ENCODE data around the gene YAF2.
"Not testable (repeated sequence)": the region's sequence is repeated elsewhere in the genome, so short reads cannot be mapped to it uniquely, and the experiment has no call there.

YAF2 gene

DNA sequence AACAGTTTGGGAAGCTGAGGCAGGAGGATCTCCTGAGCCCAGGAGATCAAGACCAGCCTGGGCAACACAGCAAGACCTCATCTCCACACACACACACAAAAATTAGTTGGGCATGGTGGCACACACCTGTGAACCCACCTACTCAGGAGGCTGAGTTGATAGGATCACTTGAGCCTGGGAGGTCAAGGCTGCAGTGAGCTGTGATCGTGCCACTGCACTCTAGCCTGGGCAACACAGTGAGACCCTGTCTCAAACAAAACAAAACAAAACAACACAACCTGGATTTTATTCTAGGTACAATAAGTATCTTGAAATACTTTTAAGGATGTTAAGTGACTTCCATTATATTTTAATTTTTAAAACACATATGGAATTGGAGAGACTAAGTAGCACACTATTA, 45.8 kb downstream of the YAF2 start:
- DNase-seq, result no peak

GRCh38 chr12:42190376-42190775, 47.7 kb downstream of the YAF2 start:
- no peak for DNase-seq

DNA sequence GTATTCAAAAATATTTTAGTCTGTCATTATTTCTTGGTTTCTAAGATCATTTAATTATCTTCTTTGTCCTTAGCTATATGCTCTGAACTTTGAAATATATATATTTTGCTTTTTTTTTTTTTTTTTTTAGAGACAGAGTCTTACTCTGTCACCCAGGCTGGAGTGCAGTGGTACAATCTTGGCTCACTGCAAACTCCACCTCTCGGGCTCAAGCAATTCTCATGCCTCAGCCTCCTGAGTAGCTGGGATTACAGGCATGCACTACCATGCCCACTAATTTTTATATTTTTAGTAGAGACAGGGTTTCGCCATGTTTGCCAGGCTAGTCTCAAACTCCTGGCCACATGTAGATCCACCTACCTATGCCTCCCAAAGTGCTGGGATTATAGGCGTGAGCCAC, 49.8 kb downstream of the YAF2 start:
- not testable (repeated sequence) for DNase-seq

- DNase-seq, result no peak
Measured at GRCh38 chr12:42187799-42188198, 50.2 kb downstream of the YAF2 start.

DNA sequence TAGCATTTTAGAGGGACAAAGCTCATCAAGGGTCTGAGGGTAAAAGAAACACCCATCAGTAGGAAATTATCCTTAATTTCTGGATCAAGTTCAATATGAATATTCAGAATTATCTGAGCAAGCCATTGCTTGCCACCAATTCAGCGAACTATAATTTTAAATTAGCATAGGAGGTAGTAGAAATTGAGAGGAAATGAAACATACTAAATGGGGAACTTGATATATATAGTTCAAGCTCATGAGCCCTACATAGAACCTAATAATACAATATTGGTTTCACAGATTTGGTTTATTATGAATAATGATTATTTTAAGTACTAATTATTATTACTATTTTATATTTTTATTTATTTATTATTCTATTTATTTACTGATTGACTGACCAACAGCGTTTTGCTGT, 51.3 kb downstream of the YAF2 start:
- no peak for DNase-seq

- DNase-seq, result no peak
Measured at GRCh38 chr12:42182394-42182793, 55.7 kb downstream of the YAF2 start.

- no peak for DNase-seq
Measured at GRCh38 chr12:42180990-42181596, 57.0 kb downstream of the YAF2 start.

DNA sequence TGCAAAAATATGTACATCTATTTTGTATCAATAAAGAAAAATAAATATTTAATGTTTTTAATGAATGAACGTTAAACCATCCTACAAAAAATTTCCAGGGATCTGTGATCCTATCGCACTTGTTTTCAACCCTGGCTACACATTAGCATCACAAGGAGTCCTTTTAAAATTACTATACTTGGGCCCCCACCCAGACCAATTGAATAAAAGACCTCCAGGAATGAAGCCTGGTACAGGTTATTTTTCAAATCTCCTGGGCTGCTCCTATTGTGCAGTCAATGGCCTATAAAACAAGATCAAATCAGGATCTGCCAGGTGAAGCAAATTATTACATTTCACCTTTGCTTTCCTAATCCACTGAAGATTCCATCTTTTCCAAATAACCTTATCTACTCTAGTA, 59.9 kb downstream of the YAF2 start:
- no peak for DNase-seq

DNA sequence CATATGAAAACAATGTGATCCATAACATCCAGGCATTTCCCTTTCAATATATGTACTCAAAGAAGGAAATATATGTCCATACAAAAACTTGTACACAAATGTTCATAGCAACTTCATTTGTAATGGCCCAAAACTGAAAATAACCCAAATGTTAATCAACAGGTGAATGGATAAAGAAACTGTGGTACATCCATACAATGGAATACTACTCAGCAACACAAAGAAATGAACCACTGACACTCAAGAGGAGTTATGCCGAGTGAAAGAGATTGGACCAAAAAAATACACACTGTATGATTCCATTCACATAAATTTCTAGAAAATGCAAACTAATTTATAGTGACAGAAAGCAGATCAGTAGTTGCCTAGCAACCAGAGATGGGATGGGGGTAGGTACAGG, 63.1 kb downstream of the YAF2 start:
- DNase-seq, result no peak

GRCh38 chr12:42173961-42174521, 64.0 kb downstream of the YAF2 start:
- no peak for DNase-seq

- DNase-seq, result no peak
Measured at GRCh38 chr12:42172441-42173210, 65.4 kb downstream of the YAF2 start.

- no peak for DNase-seq
Measured at GRCh38 chr12:42167711-42168110, 70.3 kb downstream of the YAF2 start.

- DNase-seq, result no peak
Measured at GRCh38 chr12:42166501-42166900, 71.5 kb downstream of the YAF2 start.

DNA sequence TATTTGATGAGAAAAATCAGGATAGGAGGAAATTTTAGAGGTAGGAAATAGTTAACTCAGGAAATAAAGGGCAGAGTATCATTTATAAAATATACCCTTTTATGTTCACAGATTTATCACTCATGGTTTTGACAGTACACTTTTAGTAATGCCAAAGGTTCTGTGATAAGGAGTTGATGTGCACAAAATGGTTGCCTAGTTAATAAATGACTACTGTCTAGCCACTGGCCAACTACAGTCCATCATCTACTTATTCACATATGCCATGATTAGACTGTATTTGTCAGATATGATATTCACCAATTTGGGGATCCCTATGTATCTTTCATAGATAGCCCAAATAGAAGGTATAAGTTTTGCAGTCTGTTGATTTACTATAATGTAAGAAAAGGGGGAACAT, 74.1 kb downstream of the YAF2 start:
- DNase-seq, result no peak

GRCh38 chr12:42162965-42163364, 75.1 kb downstream of the YAF2 start:
- DNase-seq, result no peak

DNA sequence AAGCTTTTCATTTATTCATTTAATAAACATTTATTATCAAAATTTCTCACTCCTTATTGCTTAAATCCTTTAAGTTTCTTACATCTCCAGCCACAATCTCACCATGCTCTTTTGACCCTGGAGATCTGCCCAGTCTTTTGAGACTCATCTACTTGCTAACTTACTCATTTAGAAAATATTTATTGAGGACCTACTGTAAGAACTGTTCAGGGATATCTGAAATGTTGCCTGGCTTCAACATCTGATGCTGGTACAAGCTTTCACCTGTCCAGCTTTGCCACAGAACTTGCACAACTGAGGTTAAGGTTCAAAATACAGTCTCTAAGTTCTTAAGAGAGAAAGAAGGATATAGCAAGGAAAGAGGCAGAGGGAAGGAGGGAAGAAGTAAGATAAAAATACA, 75.9 kb downstream of the YAF2 start:
- DNase-seq, result no peak

GRCh38 chr12:42161529-42161928, 76.5 kb downstream of the YAF2 start:
- no peak for DNase-seq

- DNase-seq, result no peak
Measured at GRCh38 chr12:42156232-42156631, 81.8 kb downstream of the YAF2 start.

GRCh38 chr12:42145552-42146215, 92.4 kb downstream of the YAF2 start:
- DNase-seq, result no peak

- no peak for DNase-seq
Measured at GRCh38 chr12:42145197-42145549, 92.9 kb downstream of the YAF2 start.

GRCh38 chr12:42144408-42145196, 93.4 kb downstream of the YAF2 start, which contains the start of gene GXYLT1:
Gene GXYLT1 (minus strand): TSS chr12:42144874. CDS start chr12:42144646, 228 bp downstream.
- peak; percentile 70 for DNase-seq

DNA sequence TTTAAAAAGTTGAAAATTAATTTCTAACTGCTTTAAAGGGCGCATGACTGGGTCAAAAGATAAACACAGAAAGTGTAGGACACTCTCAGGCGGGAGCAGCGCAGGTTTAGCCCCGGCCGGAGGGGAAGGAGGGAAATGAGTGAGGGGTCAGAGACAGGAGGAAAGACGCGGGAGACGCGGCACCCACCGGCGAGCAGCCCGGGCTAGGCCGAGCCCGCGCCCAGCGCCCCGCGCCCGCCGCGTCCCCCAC, 94.0 kb downstream of the YAF2 start:
- no peak for DNase-seq

GRCh38 chr12:42143452-42144157, 94.4 kb downstream of the YAF2 start:
- DNase-seq, result no peak
